ENCODE results near the gene SIDT2.
A peak's percentile ranks its signal among the peaks of the same experiment; 100 is the strongest.

SIDT2 gene

GRCh38 chr11:117189941-117190544 is 11.5 kb downstream of the SIDT2 start:
- DNase-seq = no peak

GRCh38 chr11:117191680-117192400 is 13.3 kb downstream of the SIDT2 start:
- DNase-seq = no peak

- no peak for DNase-seq
These were observed 13.9 kb downstream of the SIDT2 start for GRCh38 chr11:117192401-117192875.

GRCh38 chr11:117193130-117194020 is 14.8 kb downstream of the SIDT2 start:
- DNase-seq = no peak

GRCh38 chr11:117194267-117194666 is 15.7 kb downstream of the SIDT2 start:
- DNase-seq = no peak

GRCh38 chr11:117195258-117195657 is 16.7 kb downstream of the SIDT2 start:
- DNase-seq = no peak

- no peak for DNase-seq
These were observed 17.2 kb downstream of the SIDT2 start for GRCh38 chr11:117195761-117196160.

GRCh38 chr11:117197006-117197405 is 18.5 kb downstream of the SIDT2 start:
- DNase-seq = no peak

GRCh38 chr11:117197516-117198456 is 19.2 kb downstream of the SIDT2 start:
- peak; percentile 28 for DNase-seq

GRCh38 chr11:117198613-117199012 is 20.1 kb downstream of the SIDT2 start:
- DNase-seq = no peak

GRCh38 chr11:117199053-117199915 is 20.7 kb downstream of the SIDT2 start, which contains the start of gene TAGLN:
Gene TAGLN (plus strand): TSS chr11:117199370. CDS start chr11:117203014, 3,644 bp downstream.
- DNase-seq = peak; percentile 96

- peak; percentile 30 for DNase-seq
These were observed 21.6 kb downstream of the SIDT2 start for GRCh38 chr11:117199916-117200812.

- peak; percentile 32 for DNase-seq
These were observed 22.5 kb downstream of the SIDT2 start for GRCh38 chr11:117200813-117201657.

- DNase-seq = no peak
These were observed 23.2 kb downstream of the SIDT2 start for GRCh38 chr11:117201658-117202305.

GRCh38 chr11:117202386-117203068 is 24.0 kb downstream of the SIDT2 start:
- no peak for DNase-seq

GRCh38 chr11:117203069-117203407 is 24.5 kb downstream of the SIDT2 start:
- no peak for DNase-seq

- no peak for DNase-seq
These were observed 25.9 kb downstream of the SIDT2 start for GRCh38 chr11:117204283-117205080.

Data from EL (cell line).